MM.1S (cell line): ENCODE results near the gene SQOR.

Experiments
- DNase-seq: peaks from one replicate; pipeline ENCODE4 v3.0.0-alpha.2; 2015
- H2AFZ ChIP-seq: fragments of 300-600 bp; sonication (generic); 2 replicates; pipeline ENCODE4 v1.6.0; 2016; ENCODE audit warnings: antibody characterized with exemption, low read length
- H3F3A ChIP-seq: fragments of 300-600 bp; sonication (generic); 2 replicates; pipeline ENCODE4 v1.6.1; 2016; ENCODE audit warnings: mild to moderate bottlenecking, antibody characterized with exemption, low read length, moderate library complexity, mixed read lengths; ENCODE audit not compliant: insufficient read depth
- H3K27ac ChIP-seq: fragments of 300-600 bp; sonication (generic); 2 replicates; pipeline ENCODE4 v1.5.1; 2016; ENCODE audit warnings: mild to moderate bottlenecking, low read length
- H3K27me3 ChIP-seq: fragments of 300-600 bp; sonication (generic); replicated peaks from 2 replicates; pipeline ENCODE4 v1.6.0; 2016; ENCODE audit warnings: low read length; ENCODE audit not compliant: insufficient read depth
- H3K36me3 ChIP-seq: fragments of 300-600 bp; sonication (generic); replicated peaks from 2 replicates; pipeline ENCODE4 v1.6.1; 2016; ENCODE audit warnings: mild to moderate bottlenecking, low read length, mixed read lengths; ENCODE audit not compliant: insufficient read depth
- H3K4me1 ChIP-seq: fragments of 300-600 bp; sonication (generic); 2 replicates; pipeline ENCODE4 v1.6.1; 2016; ENCODE audit warnings: low read length, mixed read lengths
- H3K4me2 ChIP-seq: fragments of 300-600 bp; sonication (generic); 2 replicates; pipeline ENCODE4 v1.6.0; 2016; ENCODE audit warnings: low read depth, low read length
- H3K4me3 ChIP-seq: fragments of 300-600 bp; sonication (generic); 2 replicates; pipeline ENCODE4 v1.5.1; 2016; ENCODE audit warnings: low read length, mixed read lengths
- H3K79me2 ChIP-seq: fragments of 300-600 bp; sonication (generic); 2 replicates; pipeline ENCODE4 v1.6.1; 2016; ENCODE audit warnings: mixed run types, low read length, mixed read lengths
- H3K9ac ChIP-seq: fragments of 300-600 bp; sonication (generic); 2 replicates; pipeline ENCODE4 v1.6.1; 2016; ENCODE audit warnings: low read length, mixed read lengths
- H3K9me2 ChIP-seq: fragments of 300-600 bp; sonication (generic); replicated peaks from 2 replicates; pipeline ENCODE4 v1.6.1; 2016; ENCODE audit warnings: mild to moderate bottlenecking, low read length, mixed read lengths; ENCODE audit not compliant: insufficient read depth
- H3K9me3 ChIP-seq: fragments of 300-600 bp; sonication (generic); replicated peaks from 2 replicates; pipeline ENCODE4 v1.6.1; 2016; ENCODE audit warnings: mild to moderate bottlenecking, low read length, mixed read lengths; ENCODE audit not compliant: insufficient read depth
- H4K20me1 ChIP-seq: fragments of 300-600 bp; sonication (generic); 2 replicates; pipeline ENCODE4 v1.6.1; 2016; ENCODE audit warnings: mild to moderate bottlenecking, low read length, moderate library complexity, mixed read lengths; ENCODE audit not compliant: insufficient read depth
- EZH2 ChIP-seq: fragments of 300-600 bp; sonication (generic); optimal IDR thresholded peaks from 2 replicates; pipeline ENCODE3; 2017; ENCODE audit warnings: low read depth, mild to moderate bottlenecking, antibody characterized with exemption, low read length, mixed read lengths
- EZH2phosphoT487 ChIP-seq: fragments of 300-600 bp; sonication (generic); IDR thresholded peaks from 2 replicates; pipeline ENCODE4 v1.6.1; 2018; ENCODE audit warnings: antibody characterized with exemption, low read length
- TF ChIP-seq, protein P1 (sequence below): fragments of 300-600 bp; sonication (generic); IDR thresholded peaks from 2 replicates; pipeline ENCODE4 v1.5.1; 2016; ENCODE audit warnings: antibody characterized with exemption, low read length, mixed read lengths

The SQOR gene

DNA sequence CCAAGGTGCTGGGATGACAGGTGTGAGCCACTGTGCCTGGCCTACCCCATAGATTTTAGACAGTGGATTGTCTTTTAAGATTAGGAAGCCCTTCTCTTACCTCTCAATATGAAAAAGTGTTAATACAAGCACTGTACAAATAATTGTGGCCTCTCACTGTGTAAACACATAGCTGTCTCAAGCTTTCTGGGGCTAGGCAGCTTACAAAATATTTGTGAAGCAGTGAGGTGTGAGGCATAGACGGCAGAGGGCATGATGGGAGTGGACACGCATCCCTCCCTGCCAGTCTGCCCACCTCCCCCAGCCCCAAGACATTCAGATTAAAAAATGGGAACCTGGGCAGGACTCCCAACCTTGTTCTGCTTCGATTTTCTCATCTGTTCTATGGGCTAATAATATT lies 34.6 kb downstream of the SQOR start:
- H4K20me1 ChIP-seq, result no peaks in the 10 kb centered on the region
- H3K4me1 ChIP-seq, result no peaks in the 10 kb centered on the region
- H3K36me3 ChIP-seq, result no peaks in the 10 kb centered on the region; the same call in 1 of the 2 replicates
- H3K27ac ChIP-seq, result no peak overlapping the region
- no peak overlapping the region for H3K4me2 ChIP-seq
- no peak overlapping the region for H3K4me3 ChIP-seq
- DNase-seq, result no peak
- no peaks in the 10 kb centered on the region for H3K9me3 ChIP-seq
- H3K9me2 ChIP-seq, result no peaks in the 10 kb centered on the region
- H3K79me2 ChIP-seq, result peaks cover 3% of the 10 kb centered on the region; the same call in 1 of the 2 replicates
- H2AFZ ChIP-seq, result no peak overlapping the region
- no peak overlapping the region for H3K9ac ChIP-seq
- TF ChIP-seq, protein P1, sequence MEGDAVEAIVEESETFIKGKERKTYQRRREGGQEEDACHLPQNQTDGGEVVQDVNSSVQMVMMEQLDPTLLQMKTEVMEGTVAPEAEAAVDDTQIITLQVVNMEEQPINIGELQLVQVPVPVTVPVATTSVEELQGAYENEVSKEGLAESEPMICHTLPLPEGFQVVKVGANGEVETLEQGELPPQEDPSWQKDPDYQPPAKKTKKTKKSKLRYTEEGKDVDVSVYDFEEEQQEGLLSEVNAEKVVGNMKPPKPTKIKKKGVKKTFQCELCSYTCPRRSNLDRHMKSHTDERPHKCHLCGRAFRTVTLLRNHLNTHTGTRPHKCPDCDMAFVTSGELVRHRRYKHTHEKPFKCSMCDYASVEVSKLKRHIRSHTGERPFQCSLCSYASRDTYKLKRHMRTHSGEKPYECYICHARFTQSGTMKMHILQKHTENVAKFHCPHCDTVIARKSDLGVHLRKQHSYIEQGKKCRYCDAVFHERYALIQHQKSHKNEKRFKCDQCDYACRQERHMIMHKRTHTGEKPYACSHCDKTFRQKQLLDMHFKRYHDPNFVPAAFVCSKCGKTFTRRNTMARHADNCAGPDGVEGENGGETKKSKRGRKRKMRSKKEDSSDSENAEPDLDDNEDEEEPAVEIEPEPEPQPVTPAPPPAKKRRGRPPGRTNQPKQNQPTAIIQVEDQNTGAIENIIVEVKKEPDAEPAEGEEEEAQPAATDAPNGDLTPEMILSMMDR, result no peak
- TF ChIP-seq EZH2phosphoT487, result no peak
- TF ChIP-seq EZH2, result no peak
- no peaks in the 10 kb centered on the region for H3F3A ChIP-seq
- H3K27me3 ChIP-seq, result no peaks in the 10 kb centered on the region

DNA sequence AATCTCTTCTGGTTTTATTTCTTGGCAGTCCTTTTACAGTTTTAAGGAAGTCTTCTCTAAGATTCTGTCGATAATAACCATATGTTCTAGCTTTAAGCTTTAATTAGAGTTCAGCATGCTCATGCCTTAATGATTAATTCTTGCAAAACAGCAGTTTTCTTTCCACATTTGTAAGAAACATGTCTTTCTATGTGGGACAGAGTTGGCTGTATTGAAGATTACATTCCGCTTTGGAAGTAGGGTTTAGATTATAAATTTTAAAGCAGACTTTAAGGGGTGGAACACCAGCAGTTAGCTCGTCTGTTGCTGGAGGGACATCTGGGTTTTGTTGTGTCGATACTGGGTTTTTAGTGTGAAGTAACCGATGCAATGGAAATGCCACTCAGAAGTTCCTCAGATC lies 35.3 kb downstream of the SQOR start:
- H3K4me1 ChIP-seq, result no peaks in the 10 kb centered on the region
- no peaks in the 10 kb centered on the region for H3K27me3 ChIP-seq
- no peak overlapping the region for H3K9ac ChIP-seq
- no peaks in the 10 kb centered on the region for H3K9me3 ChIP-seq
- H2AFZ ChIP-seq, result no peak overlapping the region
- no peak overlapping the region for H3K4me2 ChIP-seq
- H3K36me3 ChIP-seq, result no peaks in the 10 kb centered on the region; the same call in 1 of the 2 replicates
- H3K79me2 ChIP-seq, result peaks cover 3% of the 10 kb centered on the region; the same call in 1 of the 2 replicates
- H3F3A ChIP-seq, result no peaks in the 10 kb centered on the region
- no peaks in the 10 kb centered on the region for H4K20me1 ChIP-seq
- DNase-seq, result no peak
- TF ChIP-seq EZH2 (no peak), EZH2phosphoT487 (no peak)
- TF ChIP-seq, protein P1, result no peak
- no peak overlapping the region for H3K4me3 ChIP-seq
- H3K9me2 ChIP-seq, result no peaks in the 10 kb centered on the region
- no peak overlapping the region for H3K27ac ChIP-seq

DNA sequence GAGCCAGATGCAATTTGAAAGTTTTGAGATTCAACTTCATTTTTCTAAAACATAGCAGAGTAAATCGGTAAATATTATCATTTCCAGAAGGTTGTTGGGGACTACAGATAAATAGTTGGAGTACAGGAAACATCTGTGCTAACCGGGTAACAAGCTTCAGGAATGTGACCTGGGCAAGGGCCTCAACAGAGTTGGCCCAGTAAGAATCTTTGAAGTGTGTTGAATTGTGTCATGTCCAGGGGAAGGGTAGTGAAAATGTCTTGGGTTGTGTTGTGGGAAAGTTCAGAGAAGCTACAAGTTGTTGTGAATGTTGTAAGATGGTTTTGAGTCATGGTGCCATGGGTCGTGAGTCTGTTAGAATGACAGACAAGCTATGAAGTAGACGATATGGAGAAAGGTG lies 35.7 kb downstream of the SQOR start:
- H3F3A ChIP-seq, result no peaks in the 10 kb centered on the region
- H3K9me3 ChIP-seq, result no peaks in the 10 kb centered on the region
- peaks cover 3% of the 10 kb centered on the region; the same call in 1 of the 2 replicates for H3K79me2 ChIP-seq
- no peak for DNase-seq
- H3K36me3 ChIP-seq, result no peaks in the 10 kb centered on the region; the same call in 1 of the 2 replicates
- TF ChIP-seq EZH2phosphoT487 (no peak), EZH2 (no peak)
- TF ChIP-seq, protein P1, result no peak
- no peak overlapping the region for H3K4me3 ChIP-seq
- no peaks in the 10 kb centered on the region for H3K4me1 ChIP-seq
- no peaks in the 10 kb centered on the region for H3K27me3 ChIP-seq
- no peaks in the 10 kb centered on the region for H3K9me2 ChIP-seq
- no peaks in the 10 kb centered on the region for H4K20me1 ChIP-seq
- no peak overlapping the region for H3K27ac ChIP-seq
- no peak overlapping the region for H2AFZ ChIP-seq
- H3K4me2 ChIP-seq, result no peak overlapping the region
- no peak overlapping the region for H3K9ac ChIP-seq
